CD4-positive, alpha-beta memory T cell (primary cell): Measurements from ENCODE around the gene ORAI2. TPM values are rescaled to one million over a fixed set of nuclear protein-coding genes. Genes with fewer than 3 reads are reported as not detected.

Experiments used
- CTCF ChIA-PET: fragments of 350-600 bp; sonication (Branson Sonifier 250); formaldehyde crosslinking; loops from one replicate; lab custom pipeline; 2021; ENCODE audit warnings: inconsistent platforms; ENCODE audit not compliant: partially characterized antibody; lab: Charles Lee
- POLR2A ChIA-PET: fragments of 350-600 bp; sonication (Branson Sonifier 250); formaldehyde crosslinking; loops from one replicate; lab custom pipeline; 2021; ENCODE audit not compliant: partially characterized antibody; lab: Charles Lee
- DNase-seq, 5 donors: peaks; one replicate each; pipeline versions ENCODE4 v3.0.0 to v3.0.0-alpha.2; 2020 to 2022; ENCODE audit warnings: mixed read lengths in 1 of 5
- H3K27ac ChIP-seq: one replicate; pipeline ENCODE4 v1.7.0; 2013; ENCODE audit warnings: low read depth, low read length
- H3K27me3 ChIP-seq: 2 replicates; pipeline ENCODE4 v1.7.0; 2013; ENCODE audit warnings: mild to moderate bottlenecking, low read length, moderate library complexity; ENCODE audit not compliant: insufficient read depth
- H3K36me3 ChIP-seq: 2 replicates; pipeline ENCODE4 v1.7.0; 2013; ENCODE audit warnings: mild to moderate bottlenecking, low read length, moderate library complexity; ENCODE audit not compliant: insufficient read depth
- H3K4me1 ChIP-seq: 2 replicates; pipeline ENCODE4 v1.7.0; 2013; ENCODE audit warnings: mild to moderate bottlenecking, low read length, moderate library complexity; ENCODE audit not compliant: insufficient read depth
- H3K4me3 ChIP-seq, 2 donors: one replicate each; pipeline ENCODE4 v1.7.0; 2013; ENCODE audit warnings: low read length in 2 of 2, mild to moderate bottlenecking in 1 of 2
- H3K9me3 ChIP-seq, 2 donors: one replicate each; pipeline ENCODE4 v1.7.0; 2013; ENCODE audit warnings: low read length in 2 of 2, control low read depth in 1 of 2; ENCODE audit not compliant: control insufficient read depth in 1 of 2
- H3K27ac Mint-ChIP-seq, 7 donors: one replicate each; pipeline ENCODE4 v1.8.0; 2020 to 2021; ENCODE audit warnings: mixed read lengths in 7 of 7, mild to moderate bottlenecking in 6 of 7, inconsistent platforms in 3 of 7, moderate library complexity in 3 of 7
- H3K27me3 Mint-ChIP-seq, 2 donors: one replicate each; pipeline ENCODE4 v1.8.0; 2020 to 2021; ENCODE audit warnings: mixed read lengths in 2 of 2
- H3K36me3 Mint-ChIP-seq, 2 donors: one replicate each; pipeline ENCODE4 v1.8.0; 2020 to 2021; ENCODE audit warnings: mixed read lengths in 2 of 2, inconsistent platforms in 1 of 2, mild to moderate bottlenecking in 1 of 2
- H3K4me1 Mint-ChIP-seq, 4 donors: one replicate each; pipeline ENCODE4 v1.8.0; 2020 to 2021; ENCODE audit warnings: mixed read lengths in 4 of 4, mild to moderate bottlenecking in 1 of 4
- H3K4me3 Mint-ChIP-seq, 8 donors: one replicate each; pipeline ENCODE4 v1.8.0; 2020 to 2021; ENCODE audit warnings: mixed read lengths in 8 of 8, mild to moderate bottlenecking in 7 of 8, moderate library complexity in 6 of 8, inconsistent platforms in 3 of 8
- H3K9me3 Mint-ChIP-seq, 8 donors: one replicate each; pipeline ENCODE4 v1.8.0; 2020 to 2021; ENCODE audit warnings: mixed read lengths in 8 of 8, mild to moderate bottlenecking in 5 of 8, inconsistent platforms in 3 of 8, moderate library complexity in 1 of 8
- intact Hi-C: fragments of 100-400 bp; cut with micrococcal nuclease; formaldehyde crosslinking; loops from one replicate; pipeline ENCODE4 v1.15.1; 2023
- polyA plus RNA-seq, 2 donors: library from polyadenylated mRNA; unstranded; fragments of 300-500 nt; fragmentation: Illumina TruSeq; gene quantifications; one replicate each; pipeline ENCODE4 v1.2.3, GENCODE V29; 2021
- total RNA-seq, 2 experiments: library from RNA; stranded (reverse); gene quantifications; one replicate each; pipeline ENCODE4 v1.2.3, GENCODE V29; 2021

ORAI2 gene
- total and polyA plus RNA-seq, 4 experiments from 2014 or later = 29.0 to 53.3 (median 37.2) TPM

DNA sequence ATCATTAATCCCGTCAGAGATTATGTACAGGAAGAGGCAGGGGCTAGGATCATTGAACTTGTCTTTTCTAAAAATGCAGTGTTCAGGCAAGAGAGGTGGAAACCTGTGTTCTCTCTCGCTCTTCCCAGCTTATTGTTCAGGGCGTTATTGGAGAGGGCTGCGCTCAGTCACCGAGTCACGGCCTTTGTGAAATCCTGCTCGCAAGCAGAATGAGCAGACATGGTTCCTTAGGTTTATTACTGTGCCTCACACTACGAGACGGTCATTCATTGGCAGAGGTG, 37.8 kb upstream of the ORAI2 start:
- no peaks in the 10 kb centered on the region for H3K27me3 Mint-ChIP-seq
- peaks cover 11% of the 10 kb centered on the region for H3K36me3 ChIP-seq
- peaks cover 17% of the 10 kb centered on the region for H3K4me1 ChIP-seq
- H3K27me3 ChIP-seq = no peaks in the 10 kb centered on the region
- peak overlapping the region; percentile 96 to 99 (median 96) for H3K4me3 Mint-ChIP-seq
- no peaks in the 10 kb centered on the region for H3K9me3 Mint-ChIP-seq
- no peaks in the 10 kb centered on the region for H3K9me3 ChIP-seq
- H3K27ac ChIP-seq = peak overlapping the region; percentile 91
- intact Hi-C loops = loop anchor here (5.0 kb wide), 1 partner anchor 352 kb away; the partner anchor contains the start of gene FAM185A
- ChIA-PET POLR2A (interaction anchor here (0.7 to 4.7 kb wide), 17 partner anchors 8 to 679 kb away, joined by 3 to 37 read pairs (median 7); partner anchors contain the start of genes ALKBH4, ARMC10, FAM185A and FBXL13), CTCF (interaction anchor here (0.7 to 3.0 kb wide), 14 partner anchors 9 to 116 kb away, joined by 3 to 12 read pairs (median 4); partner anchors contain the start of genes ALKBH4 and LRWD1)
- H3K4me1 Mint-ChIP-seq = peaks cover 15 to 30% (median 18%) of the 10 kb centered on the region in 4 donors
- peaks cover 18 to 24% of the 10 kb centered on the region in 2 donors for H3K36me3 Mint-ChIP-seq
- peak overlapping the region; percentile 67 to 97 for H3K4me3 ChIP-seq
- H3K27ac Mint-ChIP-seq = peak overlapping the region; percentile 91 to 99 (median 98)
- DNase-seq = no peak

DNA sequence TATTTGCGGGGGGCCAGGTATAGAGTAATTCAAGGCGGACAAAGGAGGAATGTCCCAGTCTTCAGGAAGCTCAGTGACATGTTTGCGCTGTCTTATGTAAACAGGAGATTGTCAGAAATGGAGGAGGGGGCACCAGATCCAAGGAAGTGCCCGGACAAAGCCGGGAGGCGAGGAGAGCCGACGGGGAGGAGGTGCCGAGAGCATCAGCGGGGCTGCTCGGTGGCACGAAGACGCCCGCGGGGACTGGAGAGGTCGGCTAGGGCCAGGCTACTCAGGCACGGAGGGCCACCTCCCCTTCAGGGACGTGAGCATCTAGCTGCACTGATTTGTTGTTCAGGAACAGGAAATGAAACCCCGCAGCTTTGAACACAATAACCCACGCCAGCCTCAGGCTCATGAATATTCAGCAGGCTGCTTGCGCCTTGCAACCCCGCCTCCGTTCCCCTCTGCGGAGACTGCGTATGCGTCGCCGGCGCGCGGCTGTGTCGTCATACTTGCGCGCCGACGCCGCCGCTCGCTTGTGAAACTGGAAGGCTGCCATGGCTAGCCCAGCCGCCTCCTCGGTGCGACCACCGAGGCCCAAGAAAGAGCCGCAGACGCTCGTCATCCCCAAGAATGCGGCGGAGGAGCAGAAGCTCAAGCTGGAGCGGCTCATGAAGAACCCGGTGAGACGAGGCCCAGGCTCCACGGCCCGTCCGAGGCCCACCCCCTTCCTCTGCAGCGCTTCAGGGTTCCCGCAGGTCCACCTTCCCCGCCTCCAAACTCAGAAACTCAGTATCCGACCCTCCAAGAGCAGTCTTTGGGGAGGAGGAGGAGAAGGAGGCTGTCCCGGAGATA, 37.3 kb upstream of the ORAI2 start, which contains the start of gene PRKRIP1:
Gene PRKRIP1 (plus strand): TSS at position 491 of the 837 bp plus-strand sequence. CDS start 49 bp downstream, at position 540.
- H3K4me3 ChIP-seq = peak within 1 kb of the TSS; percentile 67 to 99
- peak within 1 kb of the TSS; percentile 96 to 99 (median 96) for H3K4me3 Mint-ChIP-seq
- H3K4me1 Mint-ChIP-seq = peaks cover 15 to 30% (median 19%) of the 10 kb centered on the region in 4 donors
- no peaks in the 10 kb centered on the region for H3K27me3 Mint-ChIP-seq
- peaks cover 17% of the 10 kb centered on the region for H3K4me1 ChIP-seq
- POLR2A ChIA-PET = interaction anchor here (0.7 to 4.7 kb wide), 21 partner anchors 8 to 679 kb away, joined by 3 to 37 read pairs (median 6); partner anchors contain the start of genes ALKBH4, ARMC10, FAM185A and FBXL13
- peaks cover 17% of the 10 kb centered on the region for H3K36me3 ChIP-seq
- intact Hi-C loops = loop anchor here (1.0 to 5.0 kb wide), 4 partner anchors 31 to 351 kb away; partner anchors contain the start of genes ALKBH4, FAM185A and LRWD1
- H3K27ac ChIP-seq = peak within 1 kb of the TSS; percentile 91
- no peaks in the 10 kb centered on the region for H3K9me3 Mint-ChIP-seq
- no peaks in the 10 kb centered on the region for H3K27me3 ChIP-seq
- DNase-seq = peak; percentile 86 to 96 (median 91)
- peak within 1 kb of the TSS; percentile 91 to 99 (median 98) for H3K27ac Mint-ChIP-seq
- no peaks in the 10 kb centered on the region for H3K9me3 ChIP-seq
- peaks cover 23 to 28% of the 10 kb centered on the region in 2 donors for H3K36me3 Mint-ChIP-seq
- CTCF ChIA-PET = interaction anchor here (0.7 to 3.0 kb wide), 15 partner anchors 8 to 116 kb away, joined by 3 to 12 read pairs (median 4); partner anchors contain the start of genes ALKBH4 and LRWD1

DNA sequence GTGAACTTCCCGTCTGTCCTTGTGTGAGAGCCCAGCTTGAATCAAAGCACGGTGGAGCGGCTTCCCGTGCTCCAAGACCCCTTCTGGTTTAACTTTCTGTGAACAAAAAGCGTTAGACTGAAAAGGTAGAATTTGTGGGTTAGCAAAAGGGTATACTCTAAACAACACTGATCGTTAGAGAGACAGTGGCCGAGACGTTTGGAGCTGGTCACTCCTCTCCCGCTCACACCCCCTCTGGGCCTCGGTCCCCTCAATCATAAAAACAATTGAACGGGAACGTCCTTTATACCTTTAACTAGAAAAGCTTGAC, 36.7 kb upstream of the ORAI2 start:
- intact Hi-C loops = loop anchor here (1.0 to 5.0 kb wide), 4 partner anchors 30 to 351 kb away; partner anchors contain the start of genes ALKBH4, FAM185A and LRWD1
- H3K4me1 ChIP-seq = peaks cover 17% of the 10 kb centered on the region
- H3K27me3 ChIP-seq = no peaks in the 10 kb centered on the region
- DNase-seq = no peak
- Mint-ChIP-seq H3K4me1 (peaks cover 15 to 30% (median 19%) of the 10 kb centered on the region in 4 donors), H3K4me3 (peak overlapping the region; percentile 96 to 99 (median 96)), H3K36me3 (peaks cover 24 to 29% of the 10 kb centered on the region in 2 donors), H3K27ac (peak overlapping the region; percentile 91 to 99 (median 98)), H3K27me3 (no peaks in the 10 kb centered on the region), H3K9me3 (no peaks in the 10 kb centered on the region)
- H3K27ac ChIP-seq = peak overlapping the region; percentile 91
- peak overlapping the region; percentile 67 to 99 for H3K4me3 ChIP-seq
- ChIA-PET CTCF (interaction anchor here (0.8 to 3.0 kb wide), 5 partner anchors 11 to 53 kb away, joined by 3 to 12 read pairs (median 5); no protein-coding TSS in a partner anchor), POLR2A (interaction anchor here (0.5 to 4.7 kb wide), 16 partner anchors 9 to 352 kb away, joined by 3 to 37 read pairs (median 6); partner anchors contain the start of genes ALKBH4, FAM185A, LRWD1 and ORAI2)
- no peaks in the 10 kb centered on the region for H3K9me3 ChIP-seq
- H3K36me3 ChIP-seq = peaks cover 20% of the 10 kb centered on the region

DNA sequence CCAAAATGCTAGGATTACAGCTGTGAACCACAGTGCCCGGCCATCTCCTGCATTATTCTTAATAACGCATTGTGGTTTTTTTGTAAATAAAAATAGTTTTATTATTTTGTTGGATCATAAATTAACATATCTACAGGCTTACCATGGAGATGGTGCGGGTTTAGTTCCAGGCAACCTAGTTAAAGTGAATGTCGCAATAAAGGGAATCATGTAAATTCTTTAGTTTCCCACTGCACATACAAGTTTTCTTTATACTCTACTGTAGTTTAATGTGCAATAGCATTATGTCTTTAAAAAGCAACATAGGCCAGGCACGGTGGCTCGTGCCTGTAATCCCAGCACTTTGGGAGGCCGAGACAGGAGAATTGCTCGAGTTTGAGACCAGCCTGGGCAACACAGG, 34.8 kb upstream of the ORAI2 start:
- ChIA-PET POLR2A (interaction anchor here (0.7 to 4.7 kb wide), 3 partner anchors 16 to 54 kb away, joined by 3 to 37 read pairs (median 3); no protein-coding TSS in a partner anchor), CTCF (interaction anchor here (1.0 to 1.8 kb wide), 4 partner anchors 18 to 54 kb away, joined by 3 to 8 read pairs (median 4); no protein-coding TSS in a partner anchor)
- H3K4me1 ChIP-seq = peaks cover 17% of the 10 kb centered on the region
- H3K27ac ChIP-seq = no peak overlapping the region
- intact Hi-C loops = loop anchor here (5.0 kb wide), 1 partner anchor 349 kb away; the partner anchor contains the start of gene FAM185A
- H3K9me3 ChIP-seq = no peaks in the 10 kb centered on the region
- peaks cover 28 to 37% of the 10 kb centered on the region in 2 donors for H3K36me3 Mint-ChIP-seq
- no peaks in the 10 kb centered on the region for H3K27me3 ChIP-seq
- H3K36me3 ChIP-seq = peaks cover 33% of the 10 kb centered on the region
- no peak overlapping the region for H3K4me3 Mint-ChIP-seq
- H3K27me3 Mint-ChIP-seq = no peaks in the 10 kb centered on the region
- no peak overlapping the region for H3K4me3 ChIP-seq
- peaks cover 13 to 30% (median 19%) of the 10 kb centered on the region in 4 donors for H3K4me1 Mint-ChIP-seq
- no peaks in the 10 kb centered on the region for H3K9me3 Mint-ChIP-seq
- H3K27ac Mint-ChIP-seq = peak overlapping the region in 1 of 7 donors; percentile 12
- no peak for DNase-seq

DNA sequence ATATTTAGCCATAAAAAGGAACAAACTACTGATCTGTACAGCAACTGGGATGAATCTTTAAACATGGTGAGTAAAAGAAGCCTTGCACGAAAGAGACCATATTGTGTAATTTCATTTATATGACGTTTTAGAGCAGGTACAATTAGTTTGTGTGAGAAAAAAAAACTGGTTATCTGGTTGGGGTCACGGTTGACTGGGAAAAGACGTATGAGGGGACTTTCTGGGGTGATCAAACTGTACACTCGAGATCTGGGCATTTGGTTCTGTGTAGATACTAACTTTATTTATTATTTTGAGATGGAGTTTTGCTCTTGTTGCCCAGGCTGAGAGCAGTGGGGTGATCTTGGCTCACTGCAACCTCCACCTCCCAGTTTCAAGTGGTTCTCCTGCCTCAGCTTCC, 33.0 kb upstream of the ORAI2 start:
- H3K4me3 Mint-ChIP-seq = no peak overlapping the region
- H3K27ac Mint-ChIP-seq = peak overlapping the region in 1 of 7 donors; percentile 34
- intact Hi-C loops = no loop called here
- H3K36me3 Mint-ChIP-seq = peaks cover 37 to 50% of the 10 kb centered on the region in 2 donors
- H3K27me3 Mint-ChIP-seq = no peaks in the 10 kb centered on the region
- ChIA-PET POLR2A (no interaction called here), CTCF (interaction anchor here (1.3 to 3.0 kb wide), 3 partner anchors 9 to 51 kb away, joined by 3 to 21 read pairs (median 9); no protein-coding TSS in a partner anchor)
- Histone ChIP-seq H3K4me1 (peaks cover 16% of the 10 kb centered on the region), H3K27ac (no peak overlapping the region), H3K27me3 (no peaks in the 10 kb centered on the region), H3K4me3 (no peak overlapping the region), H3K36me3 (peaks cover 44% of the 10 kb centered on the region), H3K9me3 (no peaks in the 10 kb centered on the region)
- DNase-seq = no peak
- no peaks in the 10 kb centered on the region for H3K9me3 Mint-ChIP-seq
- peaks cover 17 to 37% (median 25%) of the 10 kb centered on the region in 4 donors for H3K4me1 Mint-ChIP-seq

DNA sequence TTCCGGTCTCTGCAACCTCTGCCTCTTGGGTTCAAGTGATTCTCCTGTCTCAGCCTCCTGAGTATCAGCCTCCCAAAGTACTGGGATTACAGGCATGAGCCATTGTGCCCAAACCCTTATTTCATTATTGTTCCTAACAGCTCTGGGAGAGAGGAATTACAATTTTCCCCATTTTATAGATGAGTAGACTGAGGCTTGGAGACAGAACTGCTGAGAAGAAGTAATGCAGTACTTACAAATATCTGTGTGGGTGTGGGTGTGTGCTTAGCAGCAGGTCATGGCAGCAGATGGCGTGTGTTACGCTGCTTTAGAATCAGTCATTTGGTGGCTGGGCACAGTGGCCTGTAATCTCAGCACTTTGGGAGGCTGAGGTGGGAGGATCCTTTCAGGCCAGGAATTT, 29.8 kb upstream of the ORAI2 start:
- Histone ChIP-seq H3K27me3 (no peaks in the 10 kb centered on the region), H3K9me3 (no peaks in the 10 kb centered on the region), H3K36me3 (peaks cover 73% of the 10 kb centered on the region), H3K4me3 (no peak overlapping the region), H3K27ac (no peak overlapping the region), H3K4me1 (no peaks in the 10 kb centered on the region)
- ChIA-PET CTCF (interaction anchor here (0.6 to 5.5 kb wide), 10 partner anchors 8 to 67 kb away, joined by 3 to 96 read pairs (median 12); partner anchors contain the start of genes ALKBH4, ORAI2 and PRKRIP1), POLR2A (interaction anchor here (1.3 to 16.6 kb wide), 2 partner anchors 26 to 63 kb away, joined by 4 to 496 read pairs; partner anchors contain the start of gene ORAI2)
- intact Hi-C loops = no loop called here
- Mint-ChIP-seq H3K4me1 (peaks cover 5 to 10% (median 7%) of the 10 kb centered on the region in 4 donors), H3K4me3 (no peak overlapping the region), H3K9me3 (no peaks in the 10 kb centered on the region), H3K27ac (peak overlapping the region in 2 of 7 donors; percentile 53 to 75), H3K36me3 (peaks cover 52 to 64% of the 10 kb centered on the region in 2 donors), H3K27me3 (no peaks in the 10 kb centered on the region)
- no peak for DNase-seq
